A549 (cell line): ENCODE data around the gene IDH3G. TPM values are rescaled to one million over a fixed set of nuclear protein-coding genes. Genes with fewer than 3 reads are reported as not detected.

Experiments
- ATAC-seq, 2 experiments: fragments of 200-7000 bp in 1 of 2; fragments of >200 bp in 1 of 2; cut with Nextera tagmentation in 1 of 2; cut with Tn5 transposase in 1 of 2; 3 replicates each; pipeline versions ENCODE4 v1.8.0 to v1.9.1; 2018 to 2020; ENCODE audit warnings: mild to moderate bottlenecking in 1 of 2, moderate library complexity in 1 of 2
- CTCF ChIA-PET: fragments of 300-600 bp; sonication (Branson Sonifier 250); formaldehyde crosslinking; extraction: SDS; loops from one replicate; lab custom pipeline; 2021; ENCODE audit warnings: antibody characterized with exemption, inconsistent platforms; lab: Yijun Ruan, JAX
- POLR2A ChIA-PET: fragments of 350-600 bp; formaldehyde crosslinking; extraction: SDS; loops from one replicate; lab custom pipeline; 2021; ENCODE audit warnings: antibody characterized with exemption, inconsistent platforms; lab: Yijun Ruan, JAX
- DNase-seq, 2 experiments: peaks; one replicate each; pipeline versions ENCODE4 v3.0.0 to v3.0.0-alpha.2; 2011 to 2016; ENCODE audit warnings: low read depth in 1 of 2, low spot score in 1 of 2
- FAIRE-seq: peaks from 2 replicates; lab custom pipeline; 2011; peaks lifted over from hg19 to GRCh38; lab: Jason Lieb, UNC
- H3K27ac ChIP-seq, 2 experiments: fragments of >200 bp; sonication (Bioruptor Twin); formaldehyde crosslinking; 3 replicates each; pipeline ENCODE4 v1.5.1; 2016 to 2017
- H3K4me1 ChIP-seq: fragments of >200 bp; sonication (Bioruptor Twin); formaldehyde crosslinking; 3 replicates; pipeline ENCODE4 v1.6.1; 2016
- H3K4me2 ChIP-seq: fragments of >200 bp; sonication (Bioruptor Twin); formaldehyde crosslinking; 3 replicates; pipeline ENCODE4 v1.6.1; 2016
- H3K4me3 ChIP-seq: fragments of >200 bp; sonication (Bioruptor Twin); formaldehyde crosslinking; 3 replicates; pipeline ENCODE4 v1.5.1; 2016
- H3K9me3 ChIP-seq: fragments of >200 bp; sonication (Bioruptor Twin); formaldehyde crosslinking; 3 replicates; pipeline ENCODE4 v1.6.1; 2016
- BHLHE40 ChIP-seq: IDR thresholded peaks from 2 replicates; pipeline ENCODE4 v1.6.1; 2012; ENCODE audit warnings: low read depth, low read length, inconsistent platforms
- CEBPB ChIP-seq, 2 experiments: fragments of >200 bp in 1 of 2; sonication (Bioruptor Twin) in 1 of 2; formaldehyde crosslinking in 1 of 2; IDR thresholded peaks; 2 replicates each; pipeline ENCODE4 v1.6.1; 2012 to 2016
- CHD2 ChIP-seq: fragments of 150-350 bp; IDR thresholded peaks from 2 replicates; pipeline ENCODE4 v1.6.1; 2014; ENCODE audit warnings: low read length; ENCODE audit not compliant: partially characterized antibody
- CHD4 ChIP-seq: fragments of 200-600 bp; sonication (generic); IDR thresholded peaks from 2 replicates; pipeline ENCODE4 v1.6.1; 2016; ENCODE audit warnings: antibody characterized with exemption, mild to moderate bottlenecking, borderline replicate concordance
- E2F6 ChIP-seq: IDR thresholded peaks from 2 replicates; pipeline ENCODE4 v1.6.1; 2012; ENCODE audit warnings: low read depth, borderline replicate concordance
- EHF ChIP-seq: fragments of 250-450 bp; sonication (Bioruptor Pico); IDR thresholded peaks from 2 replicates; pipeline ENCODE4 v1.5.0; 2020; ENCODE audit warnings: mild to moderate bottlenecking
- EHMT2 ChIP-seq: fragments of 200-600 bp; sonication (generic); IDR thresholded peaks from 2 replicates; pipeline ENCODE4 v1.6.1; 2016; ENCODE audit warnings: antibody characterized with exemption, low read depth, mild to moderate bottlenecking, moderate library complexity
- EP300 ChIP-seq, 2 experiments: fragments of >200 bp; sonication (Bioruptor Twin); formaldehyde crosslinking; IDR thresholded peaks; 2 replicates in 1 of 2; 3 replicates in 1 of 2; pipeline ENCODE4 v1.6.1; 2016 to 2017
- FOSB ChIP-seq: fragments of 250-450 bp; sonication (Bioruptor Pico); IDR thresholded peaks from 2 replicates; pipeline ENCODE4 v1.5.0; 2020; ENCODE audit warnings: mild to moderate bottlenecking, moderate library complexity
- FOXS1 ChIP-seq: fragments of 250-450 bp; sonication (Bioruptor Pico); IDR thresholded peaks from 2 replicates; pipeline ENCODE4 v1.5.0; 2020; ENCODE audit warnings: mild to moderate bottlenecking, moderate library complexity
- HDAC2 ChIP-seq: fragments of 200-600 bp; sonication (generic); IDR thresholded peaks from 2 replicates; pipeline ENCODE4 v1.6.1; 2016
- HOXA7 ChIP-seq: fragments of 250-450 bp; sonication (Bioruptor Pico); IDR thresholded peaks from 2 replicates; pipeline ENCODE4 v1.5.0; 2020; ENCODE audit warnings: mild to moderate bottlenecking, moderate library complexity
- HOXB13 ChIP-seq: fragments of 250-450 bp; sonication (Bioruptor Pico); IDR thresholded peaks from 2 replicates; pipeline ENCODE4 v1.5.0; 2020; ENCODE audit warnings: low read depth, mild to moderate bottlenecking, moderate library complexity
- HOXB5 ChIP-seq: fragments of 250-450 bp; sonication (Bioruptor Pico); IDR thresholded peaks from 2 replicates; pipeline ENCODE4 v1.5.0; 2020; ENCODE audit warnings: mild to moderate bottlenecking, moderate library complexity
- JUN ChIP-seq, 2 experiments: fragments of >200 bp; sonication (Bioruptor Twin); formaldehyde crosslinking; IDR thresholded peaks; 2 replicates in 1 of 2; 3 replicates in 1 of 2; pipeline ENCODE4 v1.6.1; 2016 to 2017
- MAX ChIP-seq: IDR thresholded peaks from 2 replicates; pipeline ENCODE4 v1.6.1; 2012
- MYC ChIP-seq: IDR thresholded peaks from 2 replicates; pipeline ENCODE4 v1.6.1; 2012; ENCODE audit warnings: mild to moderate bottlenecking, inconsistent platforms, low read length, improper control_type of control experiment, borderline replicate concordance
- NPAS2 ChIP-seq: fragments of 250-450 bp; sonication (Bioruptor Pico); IDR thresholded peaks from 2 replicates; pipeline ENCODE4 v1.8.0; 2022; ENCODE audit warnings: mild to moderate bottlenecking, moderate library complexity, borderline replicate concordance
- RAD21 ChIP-seq, 2 experiments: fragments of >200 bp in 1 of 2; sonication (Bioruptor Twin) in 1 of 2; formaldehyde crosslinking in 1 of 2; IDR thresholded peaks in 1 of 2; conservative IDR thresholded peaks in 1 of 2; 2 replicates in 1 of 2; 3 replicates in 1 of 2; pipeline ENCODE4 v1.6.1; 2012 to 2018; ENCODE audit warnings: inconsistent platforms in 1 of 2
- RNF2 ChIP-seq: fragments of 200-600 bp; sonication (generic); IDR thresholded peaks from 2 replicates; pipeline ENCODE4 v1.6.1; 2016; ENCODE audit warnings: low read depth, mild to moderate bottlenecking, antibody characterized with exemption, moderate library complexity, borderline replicate concordance
- SREBF2 ChIP-seq: fragments of 450-650 bp; IDR thresholded peaks from 2 replicates; pipeline ENCODE4 v1.6.1; 2014; ENCODE audit warnings: mild to moderate bottlenecking, moderate library complexity
- ZFP36 ChIP-seq: fragments of 450-650 bp; IDR thresholded peaks from 2 replicates; pipeline ENCODE4 v1.6.1; 2014; ENCODE audit warnings: borderline replicate concordance; ENCODE audit not compliant: partially characterized antibody
- ZNF302 ChIP-seq: fragments of 250-450 bp; sonication (Bioruptor Pico); IDR thresholded peaks from 2 replicates; pipeline ENCODE4 v1.9.0; 2021; ENCODE audit warnings: inconsistent platforms, mild to moderate bottlenecking, moderate library complexity
- WGBS: methylation state at CpG from one replicate; pipeline ENCODE4 v1.1.6; 2017; ENCODE audit errors: missing lambda C conversion rate; 5-methylcytosine and 5-hydroxymethylcytosine counted together
- polyA plus RNA-seq, 4 experiments: library from polyadenylated mRNA; depleted of rRNA in 3 of 4; stranded (reverse); fragments of >200 nt; fragmentation: RNase III in 1 of 4; extraction: RNeasy Plus Mini Kit Qiagen cat#74134 plus additional on column Dnase treatment in 1 of 4; gene quantifications; 2 replicates in 3 of 4; 3 replicates in 1 of 4; pipeline ENCODE4 v1.2.3, GENCODE V29; 2011 to 2017
- TF ChIP-seq, protein P1 (sequence below): fragments of 450-650 bp; IDR thresholded peaks from 2 replicates; pipeline ENCODE4 v1.6.1; 2014; ENCODE audit warnings: antibody characterized with exemption
- TF ChIP-seq, protein P2 (sequence below): fragments of 200-600 bp; sonication (generic); IDR thresholded peaks from 2 replicates; pipeline ENCODE4 v1.6.1; 2016; ENCODE audit warnings: antibody characterized with exemption, mild to moderate bottlenecking, moderate library complexity
- TF ChIP-seq, protein P3 (sequence below): fragments of >200 bp; sonication (Bioruptor Twin); formaldehyde crosslinking; IDR thresholded peaks from 3 replicates; pipeline ENCODE4 v1.6.1; 2016
- TF ChIP-seq, protein P4 (sequence below): fragments of 150-350 bp; IDR thresholded peaks from 2 replicates; pipeline ENCODE4 v1.6.1; 2014; ENCODE audit warnings: low read depth, mild to moderate bottlenecking, low read length

Gene IDH3G
- polyA plus RNA-seq, 2 of the 4 experiments (the other 2 are of a cell fraction) = 45.6 to 58.5 TPM

DNA sequence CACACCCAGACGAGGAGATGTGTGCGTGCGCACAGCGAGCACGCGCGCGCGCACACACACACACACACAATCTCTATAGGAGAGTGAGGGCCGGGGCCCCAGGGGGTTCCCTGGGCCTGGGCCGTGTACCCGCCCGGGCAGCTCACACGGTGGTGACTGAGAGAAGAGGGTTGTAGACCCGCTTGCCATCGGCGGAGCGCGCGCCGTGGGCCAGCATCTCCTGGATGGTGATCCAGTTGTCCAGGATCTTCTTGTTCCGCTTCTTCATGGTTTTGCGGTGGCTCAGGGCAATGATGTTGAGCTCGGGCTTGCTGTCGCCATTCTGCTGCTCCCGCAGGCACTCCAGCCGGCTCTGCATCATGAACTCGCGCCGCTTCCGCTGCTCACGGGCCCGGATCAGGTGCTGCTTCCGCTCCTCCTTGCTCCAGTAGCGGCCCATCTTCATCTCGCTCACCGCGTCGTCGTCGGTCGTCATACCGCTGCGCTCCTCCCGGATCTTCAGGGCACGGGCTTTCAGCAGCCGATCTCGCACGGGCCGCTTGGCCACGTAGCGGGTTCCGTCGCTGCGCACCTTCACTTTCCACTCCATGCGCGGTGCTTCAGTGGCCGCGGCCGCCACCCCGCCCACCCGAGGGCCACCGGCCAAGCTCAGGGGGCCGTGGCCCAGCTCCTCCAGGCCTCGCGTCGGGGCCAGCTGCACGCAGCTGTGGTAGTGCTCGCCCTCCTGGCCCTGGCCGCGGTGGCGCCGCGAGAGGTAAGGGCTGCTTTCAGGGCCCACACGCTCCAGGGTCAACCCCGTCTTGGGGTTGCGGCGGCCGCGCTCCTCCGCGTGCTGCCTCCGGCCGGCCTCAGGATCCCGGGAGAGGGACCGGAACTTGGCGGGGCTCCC lies 9.3 kb upstream of the IDH3G start:
- Histone ChIP-seq H3K9me3 (no peaks in the 10 kb centered on the region), H3K27ac (no peak overlapping the region), H3K4me3 (no peak overlapping the region), H3K4me1 (no peaks in the 10 kb centered on the region), H3K4me2 (no peak overlapping the region)
- TF ChIP-seq HDAC2 = no peak
- TF ChIP-seq HOXA7 (CRISPR knock-in tag) = no peak
- TF ChIP-seq HOXB5 (CRISPR knock-in tag) = no peak
- TF ChIP-seq RNF2 = no peak
- TF ChIP-seq E2F6 = no peak
- TF ChIP-seq NPAS2 (CRISPR knock-in tag) = no peak
- no peak for TF ChIP-seq MYC
- no peak for TF ChIP-seq BHLHE40
- no peak for TF ChIP-seq FOSB
- no peak for TF ChIP-seq FOXS1 (CRISPR knock-in tag)
- TF ChIP-seq RAD21 (conservative IDR thresholded peaks at IDR 0.05 in 1 of 2, IDR thresholded peaks at IDR 0.05 in 1 of 2) = no peak
- TF ChIP-seq, protein P1, sequence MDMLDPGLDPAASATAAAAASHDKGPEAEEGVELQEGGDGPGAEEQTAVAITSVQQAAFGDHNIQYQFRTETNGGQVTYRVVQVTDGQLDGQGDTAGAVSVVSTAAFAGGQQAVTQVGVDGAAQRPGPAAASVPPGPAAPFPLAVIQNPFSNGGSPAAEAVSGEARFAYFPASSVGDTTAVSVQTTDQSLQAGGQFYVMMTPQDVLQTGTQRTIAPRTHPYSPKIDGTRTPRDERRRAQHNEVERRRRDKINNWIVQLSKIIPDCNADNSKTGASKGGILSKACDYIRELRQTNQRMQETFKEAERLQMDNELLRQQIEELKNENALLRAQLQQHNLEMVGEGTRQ = no peak
- no peak for TF ChIP-seq ZFP36
- no peak for TF ChIP-seq JUN (IDR thresholded peaks at IDR 0.05)
- FAIRE-seq = no peak
- ChIA-PET CTCF (interaction anchor here (0.8 to 1.8 kb wide), 4 partner anchors 40 to 149 kb away, joined by 3 to 4 read pairs (median 4); no protein-coding TSS in a partner anchor), POLR2A (interaction anchor here (2.1 kb wide), 1 partner anchor 9 kb away, joined by 7 read pairs; the partner anchor contains the start of genes IDH3G and SSR4)
- DNase-seq = no peak
- ATAC-seq = no peak; a peak in 1 of 6 replicates
- WGBS = 94% methylated on average over 61 of the region's 87 CpGs

- FAIRE-seq (no peak), DNase-seq (no peak), ATAC-seq (peak in 1 of 2 experiments; percentile 5; a peak in 3 of 6 replicates)
- Histone ChIP-seq H3K9me3 (no peaks in the 10 kb centered on the region), H3K27ac (no peak overlapping the region), H3K4me3 (no peak overlapping the region), H3K4me2 (no peak overlapping the region), H3K4me1 (no peaks in the 10 kb centered on the region)
- ChIA-PET POLR2A (interaction anchor here (2.1 kb wide), 1 partner anchor 8 kb away, joined by 7 read pairs; the partner anchor contains the start of genes IDH3G and SSR4), CTCF (interaction anchor here (1.4 kb wide), 1 partner anchor 108 kb away, joined by 4 read pairs; no protein-coding TSS in a partner anchor)
- WGBS = 74% methylated on average over 13 of the region's 14 CpGs
- TF ChIP-seq, protein P2, sequence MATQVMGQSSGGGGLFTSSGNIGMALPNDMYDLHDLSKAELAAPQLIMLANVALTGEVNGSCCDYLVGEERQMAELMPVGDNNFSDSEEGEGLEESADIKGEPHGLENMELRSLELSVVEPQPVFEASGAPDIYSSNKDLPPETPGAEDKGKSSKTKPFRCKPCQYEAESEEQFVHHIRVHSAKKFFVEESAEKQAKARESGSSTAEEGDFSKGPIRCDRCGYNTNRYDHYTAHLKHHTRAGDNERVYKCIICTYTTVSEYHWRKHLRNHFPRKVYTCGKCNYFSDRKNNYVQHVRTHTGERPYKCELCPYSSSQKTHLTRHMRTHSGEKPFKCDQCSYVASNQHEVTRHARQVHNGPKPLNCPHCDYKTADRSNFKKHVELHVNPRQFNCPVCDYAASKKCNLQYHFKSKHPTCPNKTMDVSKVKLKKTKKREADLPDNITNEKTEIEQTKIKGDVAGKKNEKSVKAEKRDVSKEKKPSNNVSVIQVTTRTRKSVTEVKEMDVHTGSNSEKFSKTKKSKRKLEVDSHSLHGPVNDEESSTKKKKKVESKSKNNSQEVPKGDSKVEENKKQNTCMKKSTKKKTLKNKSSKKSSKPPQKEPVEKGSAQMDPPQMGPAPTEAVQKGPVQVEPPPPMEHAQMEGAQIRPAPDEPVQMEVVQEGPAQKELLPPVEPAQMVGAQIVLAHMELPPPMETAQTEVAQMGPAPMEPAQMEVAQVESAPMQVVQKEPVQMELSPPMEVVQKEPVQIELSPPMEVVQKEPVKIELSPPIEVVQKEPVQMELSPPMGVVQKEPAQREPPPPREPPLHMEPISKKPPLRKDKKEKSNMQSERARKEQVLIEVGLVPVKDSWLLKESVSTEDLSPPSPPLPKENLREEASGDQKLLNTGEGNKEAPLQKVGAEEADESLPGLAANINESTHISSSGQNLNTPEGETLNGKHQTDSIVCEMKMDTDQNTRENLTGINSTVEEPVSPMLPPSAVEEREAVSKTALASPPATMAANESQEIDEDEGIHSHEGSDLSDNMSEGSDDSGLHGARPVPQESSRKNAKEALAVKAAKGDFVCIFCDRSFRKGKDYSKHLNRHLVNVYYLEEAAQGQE = no peak
- TF ChIP-seq MYC = no peak
- TF ChIP-seq HOXB13 (CRISPR knock-in tag) = no peak
- TF ChIP-seq HOXA7 (CRISPR knock-in tag) = no peak
- TF ChIP-seq CHD2 = no peak
- TF ChIP-seq, protein P3, sequence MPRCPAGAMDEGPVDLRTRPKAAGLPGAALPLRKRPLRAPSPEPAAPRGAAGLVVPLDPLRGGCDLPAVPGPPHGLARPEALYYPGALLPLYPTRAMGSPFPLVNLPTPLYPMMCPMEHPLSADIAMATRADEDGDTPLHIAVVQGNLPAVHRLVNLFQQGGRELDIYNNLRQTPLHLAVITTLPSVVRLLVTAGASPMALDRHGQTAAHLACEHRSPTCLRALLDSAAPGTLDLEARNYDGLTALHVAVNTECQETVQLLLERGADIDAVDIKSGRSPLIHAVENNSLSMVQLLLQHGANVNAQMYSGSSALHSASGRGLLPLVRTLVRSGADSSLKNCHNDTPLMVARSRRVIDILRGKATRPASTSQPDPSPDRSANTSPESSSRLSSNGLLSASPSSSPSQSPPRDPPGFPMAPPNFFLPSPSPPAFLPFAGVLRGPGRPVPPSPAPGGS = no peak
- no peak for TF ChIP-seq MAX
- no peak for TF ChIP-seq ZNF302
- no peak for TF ChIP-seq CHD4
- no peak for TF ChIP-seq BHLHE40
- TF ChIP-seq EHMT2 = no peak
- no peak for TF ChIP-seq EP300 (IDR thresholded peaks at IDR 0.05)
- TF ChIP-seq EHF (CRISPR knock-in tag) = no peak
- no peak for TF ChIP-seq RNF2
- TF ChIP-seq, protein P4, sequence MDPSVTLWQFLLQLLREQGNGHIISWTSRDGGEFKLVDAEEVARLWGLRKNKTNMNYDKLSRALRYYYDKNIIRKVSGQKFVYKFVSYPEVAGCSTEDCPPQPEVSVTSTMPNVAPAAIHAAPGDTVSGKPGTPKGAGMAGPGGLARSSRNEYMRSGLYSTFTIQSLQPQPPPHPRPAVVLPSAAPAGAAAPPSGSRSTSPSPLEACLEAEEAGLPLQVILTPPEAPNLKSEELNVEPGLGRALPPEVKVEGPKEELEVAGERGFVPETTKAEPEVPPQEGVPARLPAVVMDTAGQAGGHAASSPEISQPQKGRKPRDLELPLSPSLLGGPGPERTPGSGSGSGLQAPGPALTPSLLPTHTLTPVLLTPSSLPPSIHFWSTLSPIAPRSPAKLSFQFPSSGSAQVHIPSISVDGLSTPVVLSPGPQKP = no peak
- no peak for TF ChIP-seq SREBF2
- TF ChIP-seq CEBPB (IDR thresholded peaks at IDR 0.05) = no peak
- TF ChIP-seq FOSB = no peak
Observed at GRCh38 chrX:153802513-153803045, 8.4 kb upstream of the IDH3G start.
